Measurements from ENCODE around the gene TOM1L2.
"Not testable (repeated sequence)": the region's sequence is repeated elsewhere in the genome, so short reads cannot be mapped to it uniquely, and the experiment has no call there.

TOM1L2 gene

GRCh38 chr17:17809531-17810083 lies 162.6 kb downstream of the TOM1L2 start:
- in situ Hi-C loops (cut with MboI; ENCODE audit: low pct_unique_long_range_greater_than_20kb, low sequenced_read_pairs, unreplicated experiment) = no loop called here
- DNase-seq (ENCODE audit: low spot score) = no peak
- TF ChIP-seq, protein P1, sequence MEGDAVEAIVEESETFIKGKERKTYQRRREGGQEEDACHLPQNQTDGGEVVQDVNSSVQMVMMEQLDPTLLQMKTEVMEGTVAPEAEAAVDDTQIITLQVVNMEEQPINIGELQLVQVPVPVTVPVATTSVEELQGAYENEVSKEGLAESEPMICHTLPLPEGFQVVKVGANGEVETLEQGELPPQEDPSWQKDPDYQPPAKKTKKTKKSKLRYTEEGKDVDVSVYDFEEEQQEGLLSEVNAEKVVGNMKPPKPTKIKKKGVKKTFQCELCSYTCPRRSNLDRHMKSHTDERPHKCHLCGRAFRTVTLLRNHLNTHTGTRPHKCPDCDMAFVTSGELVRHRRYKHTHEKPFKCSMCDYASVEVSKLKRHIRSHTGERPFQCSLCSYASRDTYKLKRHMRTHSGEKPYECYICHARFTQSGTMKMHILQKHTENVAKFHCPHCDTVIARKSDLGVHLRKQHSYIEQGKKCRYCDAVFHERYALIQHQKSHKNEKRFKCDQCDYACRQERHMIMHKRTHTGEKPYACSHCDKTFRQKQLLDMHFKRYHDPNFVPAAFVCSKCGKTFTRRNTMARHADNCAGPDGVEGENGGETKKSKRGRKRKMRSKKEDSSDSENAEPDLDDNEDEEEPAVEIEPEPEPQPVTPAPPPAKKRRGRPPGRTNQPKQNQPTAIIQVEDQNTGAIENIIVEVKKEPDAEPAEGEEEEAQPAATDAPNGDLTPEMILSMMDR (IDR thresholded peaks at IDR 0.05; ENCODE audit: extremely low read depth, insufficient read depth, missing control alignments) = no peak

GRCh38 chr17:17808706-17809432 lies 163.3 kb downstream of the TOM1L2 start:
- TF ChIP-seq, protein P1 (IDR thresholded peaks at IDR 0.05; ENCODE audit: extremely low read depth, insufficient read depth, missing control alignments) = no peak
- peak; percentile 92 for DNase-seq (ENCODE audit: low spot score)
- in situ Hi-C loops (cut with MboI; ENCODE audit: low pct_unique_long_range_greater_than_20kb, low sequenced_read_pairs, unreplicated experiment) = no loop called here

DNA sequence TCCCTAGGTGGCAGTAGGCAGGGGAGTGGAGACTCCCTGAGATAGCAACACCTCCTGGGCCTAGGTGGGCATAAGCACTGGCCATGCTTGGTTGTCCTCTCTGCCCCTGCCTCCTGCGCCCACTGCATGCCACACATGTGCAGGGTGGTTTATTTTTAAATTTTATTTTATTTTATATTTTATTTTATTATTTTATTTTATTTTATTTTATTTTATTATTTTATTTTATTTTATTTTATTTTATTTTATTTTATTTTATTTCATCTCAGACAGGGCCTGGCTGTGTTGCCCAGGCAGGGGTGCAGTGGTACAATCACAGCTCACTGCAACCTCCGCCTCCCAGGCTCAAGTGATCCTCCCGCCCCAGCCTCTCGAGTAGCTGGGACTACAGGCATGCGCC lies 164.0 kb downstream of the TOM1L2 start:
- DNase-seq (ENCODE audit: low spot score); in situ Hi-C loops (cut with MboI; ENCODE audit: low pct_unique_long_range_greater_than_20kb, low sequenced_read_pairs, unreplicated experiment): not testable (repeated sequence)

DNA sequence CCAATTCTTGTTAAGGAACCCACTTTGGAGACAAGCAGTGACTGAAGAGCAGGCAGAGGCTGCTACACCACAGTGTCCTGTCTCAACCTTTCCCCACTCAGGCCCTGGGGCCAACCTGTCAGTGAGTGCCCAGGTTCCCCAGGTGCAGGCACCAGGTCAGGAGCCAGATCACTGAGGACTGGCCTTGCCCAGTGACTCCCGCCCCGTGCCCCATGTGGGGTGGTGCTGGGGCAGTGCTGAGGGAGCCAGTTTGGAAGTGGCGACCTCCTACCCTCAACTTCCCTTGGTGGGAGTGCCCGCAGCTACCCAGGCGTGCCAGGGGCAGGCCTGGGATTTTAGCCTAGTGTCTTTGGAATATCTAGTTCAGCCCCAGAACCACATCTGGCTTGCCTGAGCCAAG lies 164.8 kb downstream of the TOM1L2 start:
- no peak for DNase-seq (ENCODE audit: low spot score)

DNA sequence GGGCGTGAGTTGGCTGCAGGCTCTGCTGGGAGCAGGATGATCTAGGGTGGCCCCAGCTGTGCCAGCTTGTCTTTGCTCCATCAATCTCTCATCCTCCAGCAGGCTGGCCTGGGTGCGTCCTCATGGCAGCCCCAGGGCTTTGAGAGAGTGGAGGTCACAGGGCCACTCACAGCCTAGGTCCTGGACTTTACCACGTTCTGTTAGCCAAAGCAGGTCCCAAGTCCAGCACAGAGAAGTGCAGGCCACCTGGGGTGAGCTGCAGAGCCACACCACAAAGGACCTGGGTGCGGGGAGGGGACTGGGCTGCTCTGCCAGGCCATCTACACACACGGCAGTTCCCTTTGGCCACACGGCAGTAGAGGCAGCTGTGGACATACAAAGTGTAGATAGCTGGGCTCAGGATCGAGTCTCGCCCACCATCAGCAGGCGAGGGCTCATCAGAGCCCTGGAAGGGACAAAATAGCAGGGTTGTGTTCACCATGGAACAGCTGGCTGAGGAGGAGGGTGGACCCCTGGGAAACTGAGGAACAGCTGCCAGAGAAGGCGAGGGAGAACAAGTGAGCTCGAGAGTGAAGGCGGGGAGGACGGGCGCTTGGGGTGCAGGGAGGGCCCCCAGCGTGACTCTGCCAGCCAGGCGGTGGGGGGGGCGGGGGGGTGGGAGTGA lies 165.5 kb downstream of the TOM1L2 start:
- in situ Hi-C loops (cut with MboI; ENCODE audit: low pct_unique_long_range_greater_than_20kb, low sequenced_read_pairs, unreplicated experiment) = no loop called here
- DNase-seq (ENCODE audit: low spot score) = no peak
- TF ChIP-seq, protein P1 (IDR thresholded peaks at IDR 0.05; ENCODE audit: extremely low read depth, insufficient read depth, missing control alignments) = no peak

More for the DNA sequence above, 164.8 kb downstream of the TOM1L2 start:
- in situ Hi-C loops (cut with MboI; ENCODE audit: low pct_unique_long_range_greater_than_20kb, low sequenced_read_pairs, unreplicated experiment) = no loop called here
- TF ChIP-seq, protein P1 (IDR thresholded peaks at IDR 0.05; ENCODE audit: extremely low read depth, insufficient read depth, missing control alignments) = no peak

GRCh38 chr17:17806035-17806434 lies 166.2 kb downstream of the TOM1L2 start:
- no peak for DNase-seq (ENCODE audit: low spot score)
- TF ChIP-seq, protein P1 (IDR thresholded peaks at IDR 0.05; ENCODE audit: extremely low read depth, insufficient read depth, missing control alignments) = no peak
- in situ Hi-C loops (cut with MboI; ENCODE audit: low pct_unique_long_range_greater_than_20kb, low sequenced_read_pairs, unreplicated experiment) = no loop called here

- in situ Hi-C loops (cut with MboI; ENCODE audit: low pct_unique_long_range_greater_than_20kb, low sequenced_read_pairs, unreplicated experiment) = no loop called here
- DNase-seq (ENCODE audit: low spot score) = no peak
- TF ChIP-seq, protein P1 (IDR thresholded peaks at IDR 0.05; ENCODE audit: extremely low read depth, insufficient read depth, missing control alignments) = no peak
Measured at GRCh38 chr17:17805575-17805974, 166.6 kb downstream of the TOM1L2 start.
